Smooth muscle cell of the brain vasculature (primary cell): ENCODE results near the gene MAP2K2.

Experiments
- DNase-seq: peaks from one replicate; pipeline ENCODE4 v3.0.0-alpha.2; 2012; ENCODE audit warnings: low read depth, low spot score

Gene MAP2K2

GRCh38 chr19:4043966-4044715 lies 79.8 kb downstream of the MAP2K2 start:
- no peak for DNase-seq

DNA sequence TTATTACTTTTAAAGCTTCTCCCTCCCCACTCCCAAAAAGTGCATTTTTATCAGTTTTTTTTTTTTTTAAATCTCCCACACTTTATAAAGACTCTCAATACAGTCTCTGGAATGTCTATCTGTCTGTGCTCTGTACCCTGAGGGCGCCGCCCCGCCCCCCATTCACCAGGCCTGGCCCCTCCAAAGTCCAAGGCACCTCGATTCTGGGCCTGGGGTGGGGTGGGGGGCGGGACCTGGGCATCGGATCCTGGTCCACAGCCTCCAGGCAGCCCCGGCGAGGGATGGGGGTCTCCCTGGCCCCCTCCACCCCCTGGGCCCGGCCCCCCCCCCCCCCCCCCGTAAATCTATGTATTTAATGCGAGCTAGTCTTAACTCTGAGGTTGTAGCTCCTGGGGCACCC lies 80.5 kb downstream of the MAP2K2 start:
- DNase-seq = no peak

DNA sequence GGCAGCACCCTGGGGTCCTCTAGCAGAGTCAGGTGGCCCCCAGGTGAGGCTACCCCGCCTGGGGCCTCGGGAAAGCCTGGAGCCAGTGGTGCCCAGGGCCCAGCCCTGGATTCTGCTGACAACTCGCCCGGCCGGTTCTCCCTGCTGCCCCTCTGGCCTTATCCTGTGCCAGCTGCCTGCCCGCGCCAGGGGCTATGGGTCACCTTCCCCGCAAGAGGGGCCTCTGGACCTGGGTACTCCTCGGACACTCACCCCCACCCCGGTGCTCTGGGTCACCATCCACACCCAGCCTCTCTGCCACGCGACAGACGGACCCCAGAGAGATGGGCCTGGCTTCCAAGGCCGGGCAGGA lies 81.2 kb downstream of the MAP2K2 start:
- DNase-seq = no peak

- DNase-seq = no peak
Observed at GRCh38 chr19:4042064-4042730, 81.7 kb downstream of the MAP2K2 start.
